ENCODE data around the gene ASTN2.

DNA sequence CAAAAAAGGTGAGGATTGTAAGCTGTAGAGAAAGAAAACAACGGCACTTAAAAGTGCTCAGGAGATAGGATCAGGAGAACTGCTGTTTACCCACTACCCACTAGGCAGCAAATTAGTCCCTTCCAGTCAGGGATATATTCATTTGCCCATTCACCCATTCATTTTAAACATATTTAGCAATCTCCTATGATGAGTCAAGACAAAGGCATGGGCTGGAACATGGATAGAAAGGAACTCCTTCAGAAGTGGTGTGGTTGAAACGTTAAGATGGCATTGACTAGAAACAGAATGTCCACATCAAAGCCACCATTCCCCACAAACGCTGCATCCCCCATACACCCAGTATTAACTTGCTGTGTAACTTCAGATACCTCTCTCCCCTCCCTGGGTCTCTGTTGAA lies 225.7 kb downstream of the ASTN2 start:
- TF ChIP-seq, protein P1, sequence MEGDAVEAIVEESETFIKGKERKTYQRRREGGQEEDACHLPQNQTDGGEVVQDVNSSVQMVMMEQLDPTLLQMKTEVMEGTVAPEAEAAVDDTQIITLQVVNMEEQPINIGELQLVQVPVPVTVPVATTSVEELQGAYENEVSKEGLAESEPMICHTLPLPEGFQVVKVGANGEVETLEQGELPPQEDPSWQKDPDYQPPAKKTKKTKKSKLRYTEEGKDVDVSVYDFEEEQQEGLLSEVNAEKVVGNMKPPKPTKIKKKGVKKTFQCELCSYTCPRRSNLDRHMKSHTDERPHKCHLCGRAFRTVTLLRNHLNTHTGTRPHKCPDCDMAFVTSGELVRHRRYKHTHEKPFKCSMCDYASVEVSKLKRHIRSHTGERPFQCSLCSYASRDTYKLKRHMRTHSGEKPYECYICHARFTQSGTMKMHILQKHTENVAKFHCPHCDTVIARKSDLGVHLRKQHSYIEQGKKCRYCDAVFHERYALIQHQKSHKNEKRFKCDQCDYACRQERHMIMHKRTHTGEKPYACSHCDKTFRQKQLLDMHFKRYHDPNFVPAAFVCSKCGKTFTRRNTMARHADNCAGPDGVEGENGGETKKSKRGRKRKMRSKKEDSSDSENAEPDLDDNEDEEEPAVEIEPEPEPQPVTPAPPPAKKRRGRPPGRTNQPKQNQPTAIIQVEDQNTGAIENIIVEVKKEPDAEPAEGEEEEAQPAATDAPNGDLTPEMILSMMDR (conservative IDR thresholded peaks at IDR 0.05) = no peak
- no peak for TF ChIP-seq ZFX (IDR thresholded peaks at IDR 0.05)
